ENCODE results near the gene OPCML.

The OPCML gene

GRCh38 chr11:132913295-132913694 lies 619.0 kb downstream of the OPCML start:
- no peak for DNase-seq

DNA sequence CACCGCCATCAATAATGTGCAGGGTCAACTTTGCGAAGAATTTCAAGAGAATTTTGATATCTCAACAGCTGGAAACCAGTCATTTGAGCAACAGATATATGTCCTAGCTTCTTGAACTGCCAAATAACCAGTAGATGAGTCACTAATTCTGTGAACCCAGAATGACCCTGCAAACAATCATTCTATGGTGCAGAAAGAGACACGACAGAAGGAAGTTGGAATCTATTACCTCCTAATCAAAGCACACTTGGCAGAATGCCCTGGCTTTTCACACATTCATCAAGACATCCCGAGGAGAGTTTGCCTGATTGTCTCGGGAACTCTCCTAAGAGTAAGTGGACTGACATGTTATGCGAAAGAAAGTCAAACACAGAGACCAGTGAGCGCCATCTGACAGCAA lies 621.1 kb downstream of the OPCML start:
- DNase-seq: no peak

DNA sequence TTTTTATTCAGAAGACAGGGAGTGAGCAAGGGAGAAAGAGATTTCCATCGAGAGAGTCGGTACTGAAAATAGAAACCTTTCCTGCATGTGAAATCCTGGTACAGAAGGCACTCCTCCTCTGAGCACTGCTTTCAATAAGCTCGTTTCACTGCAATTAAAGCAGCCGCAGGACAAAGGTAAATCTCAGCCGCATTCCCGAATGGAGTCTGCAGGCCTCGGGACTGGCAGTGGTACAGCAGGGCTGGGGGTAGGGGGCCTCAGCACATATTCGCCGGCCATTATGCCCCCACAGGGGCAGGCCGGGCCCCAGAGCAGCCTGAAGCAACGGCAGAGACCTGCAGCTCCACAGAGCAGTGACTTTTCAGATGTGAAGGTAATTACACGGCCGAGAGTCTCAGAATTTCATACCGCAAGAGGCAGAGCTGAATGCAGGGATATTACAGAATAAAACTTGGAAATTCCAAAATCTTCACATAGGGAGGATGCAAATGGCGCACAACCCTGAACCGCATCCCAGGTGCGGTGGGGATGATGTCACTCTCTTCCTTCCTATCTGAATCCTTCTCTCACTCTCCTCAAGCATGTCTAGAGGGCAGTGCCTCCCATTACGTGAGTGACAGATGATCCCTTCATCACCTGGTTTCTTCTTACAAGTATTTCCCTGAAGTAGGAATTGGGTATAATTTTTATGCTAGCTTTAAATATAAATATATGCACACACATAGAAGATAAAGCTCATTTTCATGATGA lies 622.1 kb downstream of the OPCML start:
- no peak for DNase-seq

- DNase-seq: no peak
Observed at GRCh38 chr11:132909021-132909606, 623.2 kb downstream of the OPCML start.

GRCh38 chr11:132908414-132908810 lies 623.9 kb downstream of the OPCML start:
- no peak for DNase-seq

DNA sequence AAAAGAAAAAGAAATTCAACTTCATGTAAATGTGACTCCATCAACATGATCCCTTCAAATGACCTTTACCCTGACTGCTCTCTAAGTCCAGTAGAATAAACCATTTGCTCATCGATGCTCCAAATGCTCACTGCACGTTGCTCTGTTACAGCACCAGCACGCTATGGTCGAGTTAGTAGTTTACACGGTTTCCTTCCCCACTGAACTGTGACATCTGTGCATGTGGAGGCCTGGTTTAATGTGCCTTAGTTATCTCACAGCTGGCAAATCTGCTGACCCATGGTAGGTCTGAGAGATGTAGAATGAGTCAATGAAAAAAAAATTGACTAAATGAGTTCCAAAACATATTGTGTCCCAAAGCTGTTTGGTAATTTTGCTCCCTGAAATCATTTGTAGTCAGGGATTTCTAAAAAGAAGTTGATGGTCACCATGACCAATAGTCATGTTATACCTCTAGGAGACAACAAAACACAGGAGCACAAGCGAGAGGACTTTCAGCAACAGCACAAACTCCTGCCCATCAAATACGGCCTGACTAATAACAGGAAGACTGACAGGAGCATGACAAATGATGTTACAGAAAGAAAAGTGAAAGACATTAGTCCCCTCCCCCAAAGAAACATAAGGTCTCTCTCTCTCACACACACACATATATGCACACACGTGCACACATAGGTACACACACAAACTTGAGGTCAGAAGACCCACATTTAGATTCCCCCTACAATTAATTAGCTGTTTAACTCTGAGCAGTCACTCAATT lies 624.5 kb downstream of the OPCML start:
- no peak for DNase-seq

DNA sequence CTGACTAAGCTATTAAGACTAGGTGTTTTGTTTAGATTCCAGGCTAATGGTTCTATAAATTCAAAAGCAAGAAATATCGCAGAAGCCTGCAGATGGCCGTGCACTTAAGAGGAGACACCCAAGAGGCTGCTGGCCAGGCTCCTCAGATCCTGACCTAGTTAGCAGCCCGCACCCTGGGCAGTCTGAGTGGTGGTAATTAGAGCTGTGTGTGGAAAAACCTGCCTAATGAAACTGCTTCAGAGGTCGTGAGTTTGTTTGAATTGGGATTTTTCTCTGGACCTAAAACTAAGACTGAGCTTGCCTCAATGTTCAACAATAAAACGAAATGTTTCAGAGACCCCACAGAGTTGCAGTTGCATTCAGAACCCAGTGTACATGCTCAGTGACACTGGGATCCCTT lies 627.7 kb downstream of the OPCML start:
- no peak for DNase-seq

GRCh38 chr11:132904091-132904490 lies 628.2 kb downstream of the OPCML start:
- no peak for DNase-seq

GRCh38 chr11:132901638-132902471 lies 630.4 kb downstream of the OPCML start:
- no peak for DNase-seq

DNA sequence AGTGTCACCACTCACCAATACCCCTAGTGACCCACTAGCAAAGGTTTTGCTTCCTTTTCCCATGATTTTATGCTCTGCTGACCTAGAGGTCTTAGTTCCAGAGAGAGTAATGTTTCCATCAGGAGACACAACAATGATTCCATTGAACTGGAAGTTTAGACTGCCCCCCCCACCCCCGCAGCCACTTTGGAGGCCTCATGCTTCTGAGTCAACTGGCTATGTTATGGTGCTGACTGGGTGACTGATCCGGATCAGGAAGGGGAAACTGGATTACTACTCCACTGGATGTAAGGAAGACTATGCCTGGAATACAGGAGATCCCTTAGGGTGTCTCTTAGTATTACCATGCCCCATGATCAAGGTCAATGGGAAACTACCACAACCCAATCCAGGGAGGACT lies 633.6 kb downstream of the OPCML start:
- DNase-seq: no peak

- no peak for DNase-seq
Observed at GRCh38 chr11:132898021-132898420, 634.3 kb downstream of the OPCML start.

GRCh38 chr11:132895340-132895739 lies 637.0 kb downstream of the OPCML start:
- DNase-seq: no peak

DNA sequence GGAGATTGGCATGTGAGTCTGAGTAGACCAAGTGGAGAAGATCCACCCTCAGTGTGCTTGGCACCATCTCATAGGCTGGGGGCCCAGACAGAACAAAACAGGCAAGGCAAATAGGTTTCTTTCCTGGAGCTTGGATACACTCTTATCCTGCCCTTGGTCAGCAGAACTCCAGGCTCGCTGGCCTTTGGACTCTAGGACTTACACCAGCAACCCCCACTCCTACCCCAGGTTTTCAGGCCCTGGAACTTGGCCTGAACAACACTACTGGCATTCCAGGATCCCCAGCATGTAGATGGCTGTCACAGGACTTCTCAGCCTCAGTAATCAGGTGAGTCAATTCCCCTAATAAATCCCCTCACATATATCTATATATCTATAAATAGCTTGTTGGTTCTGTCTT lies 637.7 kb downstream of the OPCML start:
- no peak for DNase-seq

DNA sequence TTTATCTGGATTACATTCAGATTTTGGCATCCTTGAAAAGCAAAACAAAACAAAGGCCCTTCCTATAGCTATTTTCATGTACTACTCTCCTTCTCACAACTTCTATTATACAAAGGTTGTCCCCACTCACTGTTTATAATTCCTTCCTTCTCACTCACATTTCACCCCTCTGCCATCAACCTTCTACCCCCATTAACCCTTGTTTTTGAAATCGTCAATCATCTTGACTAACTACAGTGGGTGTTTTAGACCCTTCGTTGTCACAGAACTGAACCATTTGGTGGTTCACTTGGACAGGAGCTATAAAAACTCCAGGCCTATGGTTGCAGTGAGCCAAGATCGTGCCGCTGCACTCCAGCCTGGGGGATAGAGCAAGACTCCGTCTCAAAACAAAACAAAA lies 639.4 kb downstream of the OPCML start:
- DNase-seq: no peak

DNA sequence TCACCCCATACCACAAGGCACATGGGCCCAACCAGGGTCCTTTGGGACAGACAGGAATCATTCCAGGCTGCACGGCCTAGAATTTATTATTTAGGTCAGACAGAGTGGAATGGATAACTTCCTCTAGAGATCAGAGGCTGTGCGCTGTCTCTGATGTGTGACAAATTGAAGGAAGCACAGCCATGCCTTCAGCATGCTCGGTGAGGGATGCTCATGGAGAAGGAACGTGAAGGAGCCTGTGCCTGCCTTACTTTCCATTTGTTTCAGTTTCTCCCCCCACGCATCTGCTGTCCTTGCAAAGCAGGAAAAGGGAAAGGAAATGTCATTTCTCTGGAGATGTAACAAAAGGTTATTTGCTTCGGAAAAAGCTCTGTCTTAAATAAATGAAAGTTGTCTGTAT lies 644.1 kb downstream of the OPCML start:
- DNase-seq: no peak

DNA sequence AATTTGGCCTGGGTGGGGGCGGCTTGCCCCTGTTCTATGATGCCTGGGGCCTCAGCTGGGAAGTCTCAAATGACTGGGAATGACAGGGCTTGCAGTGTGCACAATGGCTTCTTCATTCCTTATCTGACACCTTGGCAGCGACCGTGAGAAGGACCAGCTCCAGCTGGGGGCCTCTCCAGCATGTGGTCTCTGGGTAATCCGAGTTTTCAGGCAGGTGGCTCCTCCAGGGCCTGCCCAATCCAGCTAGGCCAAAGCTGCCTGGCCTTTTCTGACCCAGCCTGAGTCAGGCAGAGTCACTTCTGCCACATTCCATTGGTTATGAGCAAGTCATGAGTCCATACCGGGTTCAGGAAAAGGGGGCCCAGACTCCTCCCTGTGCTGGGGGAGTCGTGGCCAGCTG lies 646.0 kb downstream of the OPCML start:
- no peak for DNase-seq

GRCh38 chr11:132883241-132883640 lies 649.1 kb downstream of the OPCML start:
- DNase-seq: no peak

- DNase-seq: no peak
Observed at GRCh38 chr11:132881622-132882021, 650.7 kb downstream of the OPCML start.

DNA sequence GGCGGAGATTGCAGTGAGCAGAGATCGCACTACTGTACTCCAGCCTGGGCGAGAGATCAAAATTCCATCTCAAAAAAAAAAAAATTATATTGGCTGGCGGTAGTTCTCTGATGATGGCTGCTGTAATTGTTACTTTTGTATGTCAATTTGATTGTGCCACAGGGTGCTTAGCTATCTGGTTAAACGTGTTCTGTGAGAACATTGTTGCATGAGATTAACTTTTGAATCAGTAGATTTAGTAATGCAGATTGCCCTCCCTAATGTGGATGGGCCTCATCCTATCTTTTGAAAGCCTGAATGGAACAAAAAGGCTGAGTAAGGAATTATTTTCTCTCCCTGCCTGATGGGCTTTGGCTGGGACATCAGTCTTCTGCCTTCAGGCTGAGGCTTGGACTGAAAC lies 654.2 kb downstream of the OPCML start:
- DNase-seq: no peak

DNA sequence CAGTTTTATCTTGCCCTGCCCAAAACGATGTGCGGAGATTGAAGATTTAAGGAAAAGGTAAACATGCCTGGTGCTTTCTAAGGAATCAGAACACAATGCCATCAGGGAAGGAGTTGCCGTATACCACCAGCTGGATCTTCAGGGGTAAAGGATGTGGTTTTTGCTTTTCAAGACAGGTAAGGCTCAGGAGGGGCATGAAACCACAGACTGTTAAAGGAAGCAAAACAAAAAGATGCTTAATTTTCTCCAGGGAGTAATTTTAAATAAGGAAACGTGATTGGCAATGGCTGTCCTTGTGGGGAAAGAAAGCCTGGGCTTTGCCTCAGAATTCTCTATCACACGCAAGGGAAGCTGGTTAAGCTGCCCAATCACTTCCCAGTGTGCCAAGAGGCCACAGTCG lies 655.6 kb downstream of the OPCML start:
- DNase-seq: no peak

DNA sequence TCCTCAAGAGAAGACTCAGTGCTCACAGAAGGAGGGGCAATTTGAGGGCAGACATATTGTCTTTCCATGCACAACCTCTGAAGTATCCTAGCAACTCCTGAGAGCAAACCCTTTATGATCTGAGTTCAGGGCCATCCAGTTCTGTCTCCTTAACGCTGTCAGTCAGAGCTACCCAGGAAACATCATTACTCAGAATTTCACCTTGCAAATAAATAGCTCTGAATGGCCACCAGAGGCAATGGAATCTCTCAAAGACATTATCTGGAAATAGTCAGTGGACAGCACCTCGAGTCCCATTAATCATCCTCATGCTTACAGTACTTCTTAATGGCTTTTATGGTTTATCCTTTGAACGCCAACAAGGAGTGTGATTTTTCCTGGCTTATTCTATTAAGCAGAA lies 656.1 kb downstream of the OPCML start:
- no peak for DNase-seq

- DNase-seq: no peak
Observed at GRCh38 chr11:132874638-132875037, 657.7 kb downstream of the OPCML start.

DNA sequence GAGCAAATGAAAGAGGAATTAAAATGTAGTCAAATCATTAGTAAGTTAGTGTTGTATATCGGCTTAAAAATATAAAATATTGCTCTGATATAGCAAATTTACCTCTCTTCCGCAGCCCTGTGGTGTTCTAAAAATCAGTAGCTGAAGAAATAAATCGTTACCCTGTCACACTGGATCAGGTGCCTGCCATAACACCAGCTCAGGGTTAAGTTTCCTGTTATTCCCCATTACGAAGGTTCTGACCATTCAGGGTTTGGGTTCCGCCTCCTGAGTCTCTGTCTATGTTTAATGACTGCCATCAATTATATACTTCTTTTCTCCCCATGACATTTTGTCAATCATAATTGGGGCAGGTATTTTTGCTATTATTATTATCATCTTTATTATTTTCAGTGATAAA lies 658.5 kb downstream of the OPCML start:
- DNase-seq: no peak

All from CD4-positive, alpha-beta T cell treated with Interferon alpha-2 for 1 hour (primary cell).